Measurements from ENCODE around the gene SDS.

SDS gene

GRCh38 chr12:113382206-113382605 lies 21.5 kb downstream of the SDS start:
- no peak for TF ChIP-seq CTCF (IDR thresholded peaks at IDR 0.05; ENCODE audit: low read depth, low read length, missing control alignments)
- no peak overlapping the region for H3K4me3 ChIP-seq (replicated peaks; ENCODE audit: low read depth, low read length)
- no peak for DNase-seq (ENCODE audit: extremely low read depth, low read depth)

- TF ChIP-seq CTCF (IDR thresholded peaks at IDR 0.05; ENCODE audit: low read depth, low read length, missing control alignments): no peak
- DNase-seq (ENCODE audit: extremely low read depth, low read depth): no peak
- no peak overlapping the region for H3K4me3 ChIP-seq (replicated peaks; ENCODE audit: low read depth, low read length)
These were observed 22.5 kb downstream of the SDS start for GRCh38 chr12:113381220-113381619.

- no peak for TF ChIP-seq CTCF (IDR thresholded peaks at IDR 0.05; ENCODE audit: low read depth, low read length, missing control alignments)
- H3K4me3 ChIP-seq (replicated peaks; ENCODE audit: low read depth, low read length): no peak overlapping the region
- no peak for DNase-seq (ENCODE audit: extremely low read depth, low read depth)
These were observed 25.4 kb downstream of the SDS start for GRCh38 chr12:113378291-113378690.

DNA sequence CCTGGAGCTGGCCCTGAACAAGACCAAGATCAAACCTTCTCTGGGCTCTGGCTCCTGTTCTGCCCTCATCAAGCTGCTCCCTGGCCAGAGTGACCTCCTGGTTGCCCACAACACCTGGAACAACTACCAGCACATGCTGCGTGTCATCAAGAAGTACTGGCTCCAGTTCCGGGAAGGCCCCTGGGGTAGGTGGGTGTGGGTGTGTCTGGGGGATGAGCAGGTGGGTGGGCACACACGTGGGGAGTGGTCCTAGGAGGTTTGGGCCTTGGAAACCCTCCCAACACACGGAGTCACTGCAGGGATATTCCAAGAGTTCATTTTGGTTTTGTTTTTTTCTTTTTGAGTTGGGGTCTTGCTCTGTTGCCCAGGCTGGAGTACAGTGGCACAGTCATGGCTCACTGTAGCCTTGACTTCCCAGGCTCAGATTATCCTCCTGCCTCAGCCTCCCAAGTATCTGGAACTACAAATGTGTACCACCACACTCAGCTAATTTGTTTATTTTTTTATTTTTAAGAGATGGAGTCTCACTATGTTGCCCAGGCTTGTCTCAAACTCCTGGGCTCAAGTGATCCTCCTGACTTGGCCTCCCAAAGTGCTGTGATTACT lies 28.8 kb downstream of the SDS start:
- H3K4me3 ChIP-seq (replicated peaks; ENCODE audit: low read depth, low read length): no peak overlapping the region
- no peak for TF ChIP-seq CTCF (IDR thresholded peaks at IDR 0.05; ENCODE audit: low read depth, low read length, missing control alignments)
- DNase-seq (ENCODE audit: extremely low read depth, low read depth): no peak

- no peak overlapping the region for H3K4me3 ChIP-seq (replicated peaks; ENCODE audit: low read depth, low read length)
- DNase-seq (ENCODE audit: extremely low read depth, low read depth): no peak
- no peak for TF ChIP-seq CTCF (IDR thresholded peaks at IDR 0.05; ENCODE audit: low read depth, low read length, missing control alignments)
These were observed 29.7 kb downstream of the SDS start for GRCh38 chr12:113373969-113374368.

DNA sequence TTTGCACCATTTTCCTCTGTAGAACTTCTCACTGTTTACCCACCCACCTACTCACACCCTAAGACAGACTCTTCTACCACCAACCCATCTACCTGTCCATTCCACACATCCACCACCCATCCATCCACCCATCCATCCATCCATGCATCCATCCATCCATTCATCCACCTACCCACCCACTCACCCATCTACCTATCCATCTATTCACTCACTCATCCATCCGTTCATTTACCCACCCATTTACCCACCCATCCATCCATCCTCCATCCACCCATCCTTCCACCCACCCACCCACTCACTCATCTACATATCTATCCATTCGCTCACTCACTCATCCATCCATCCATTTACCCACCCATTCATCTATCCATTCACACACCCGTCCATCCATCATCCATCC lies 30.2 kb downstream of the SDS start:
- H3K4me3 ChIP-seq (replicated peaks; ENCODE audit: low read depth, low read length): no peak overlapping the region
- no peak for TF ChIP-seq CTCF (IDR thresholded peaks at IDR 0.05; ENCODE audit: low read depth, low read length, missing control alignments)
- no peak for DNase-seq (ENCODE audit: extremely low read depth, low read depth)

DNA sequence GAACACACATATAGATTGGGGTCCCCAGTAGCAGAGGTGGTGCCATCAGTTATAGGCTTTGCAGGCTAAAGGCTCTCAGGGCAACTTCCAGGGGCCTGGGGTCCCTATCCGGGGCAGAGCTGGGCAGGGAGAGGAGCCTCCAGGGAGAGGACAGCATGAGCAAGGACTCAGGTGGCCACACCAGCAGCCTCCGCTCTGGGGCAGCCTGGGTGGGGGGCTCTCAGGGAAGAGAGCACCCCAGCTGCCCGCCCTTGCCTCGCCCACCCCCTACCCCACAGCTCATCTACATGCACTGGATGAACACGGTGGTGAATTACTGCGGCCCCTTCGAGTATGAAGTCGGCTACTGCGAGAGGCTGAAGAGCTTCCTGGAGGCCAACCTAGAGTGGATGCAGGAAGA lies 31.3 kb downstream of the SDS start:
- DNase-seq (ENCODE audit: extremely low read depth, low read depth): no peak
- TF ChIP-seq CTCF (IDR thresholded peaks at IDR 0.05; ENCODE audit: low read depth, low read length, missing control alignments): no peak
- no peak overlapping the region for H3K4me3 ChIP-seq (replicated peaks; ENCODE audit: low read depth, low read length)

Measured in HFF-Myc (cell line).